Neural cell (in vitro differentiated cells): ENCODE data around the gene C6orf136. TPM values are rescaled to one million over a fixed set of nuclear protein-coding genes. Genes with fewer than 3 reads are reported as not detected.

Experiments used
- H2AFZ ChIP-seq: fragments of 200-600, 300-800 bp; sonication (generic), shearing (Covaris generic); 2 replicates; pipeline ENCODE4 v1.6.0; 2014; ENCODE audit warnings: low read depth, mild to moderate bottlenecking, antibody characterized with exemption, low read length, moderate library complexity
- H3F3A ChIP-seq: fragments of 200-600 bp; shearing (Covaris generic); 2 replicates; pipeline ENCODE4 v1.6.1; 2016; ENCODE audit warnings: mild to moderate bottlenecking, moderate library complexity, mixed read lengths, antibody characterized with exemption, low read length; ENCODE audit not compliant: insufficient read depth, poor library complexity, severe bottlenecking
- H3K27ac ChIP-seq: fragments of 200-600, 300-800 bp; sonication (generic), shearing (Covaris generic); 2 replicates; pipeline ENCODE4 v1.5.1; 2014; ENCODE audit warnings: mild to moderate bottlenecking, low read length, moderate library complexity
- H3K27me3 ChIP-seq: fragments of 300-800, 200-600 bp; sonication (generic), shearing (Covaris generic); 2 replicates; pipeline ENCODE4 v1.6.0; 2014; ENCODE audit warnings: mild to moderate bottlenecking, low read depth, low read length, moderate library complexity; ENCODE audit not compliant: insufficient read depth
- H3K36me3 ChIP-seq: fragments of 300-800, 200-600 bp; sonication (generic), shearing (Covaris generic); 2 replicates; pipeline ENCODE4 v1.5.1; 2014; ENCODE audit warnings: mild to moderate bottlenecking, antibody characterized with exemption, low read length, moderate library complexity; ENCODE audit not compliant: insufficient read depth
- H3K4me2 ChIP-seq: fragments of 300-800, 200-600 bp; sonication (generic), shearing (Covaris generic); 2 replicates; pipeline ENCODE4 v1.6.0; 2014; ENCODE audit warnings: mild to moderate bottlenecking, low read length
- H3K4me3 ChIP-seq: fragments of 300-800, 200-600 bp; sonication (generic), shearing (Covaris generic); 2 replicates; pipeline ENCODE4 v1.5.1; 2014; ENCODE audit warnings: mild to moderate bottlenecking, low read length, moderate library complexity
- H3K79me2 ChIP-seq: fragments of 200-600 bp; shearing (Covaris generic); replicated peaks from 2 replicates; pipeline ENCODE4 v1.6.0; 2014; ENCODE audit warnings: mild to moderate bottlenecking, low read length, moderate library complexity; ENCODE audit not compliant: insufficient read depth
- H3K9ac ChIP-seq: fragments of 300-800, 200-600 bp; sonication (generic), shearing (Covaris generic); 2 replicates; pipeline ENCODE4 v1.6.1; 2016; ENCODE audit warnings: mild to moderate bottlenecking, low read length, mixed read lengths
- H3K9me2 ChIP-seq: fragments of 200-600 bp; shearing (Covaris generic); 2 replicates; pipeline ENCODE4 v1.6.1; 2016; ENCODE audit warnings: mild to moderate bottlenecking, low read length, mixed read lengths; ENCODE audit not compliant: insufficient read depth
- H3K9me3 ChIP-seq: fragments of 200-600, 300-800 bp; sonication (generic), shearing (Covaris generic); 2 replicates; pipeline ENCODE4 v1.6.1; 2016; ENCODE audit warnings: mild to moderate bottlenecking, mixed run types, low read length, moderate library complexity, mixed read lengths
- H4K20me1 ChIP-seq: fragments of 200-600 bp; shearing (Covaris generic); 2 replicates; pipeline ENCODE4 v1.6.1; 2016; ENCODE audit warnings: mild to moderate bottlenecking, mixed run types; ENCODE audit not compliant: insufficient read depth
- CTCF ChIP-seq: fragments of 450-650 bp; IDR thresholded peaks from 2 replicates; pipeline ENCODE4 v1.5.1; 2014; ENCODE audit warnings: antibody characterized with exemption, mild to moderate bottlenecking, moderate library complexity; ENCODE audit not compliant: poor library complexity, severe bottlenecking
- EZH2 ChIP-seq: fragments of 200-600, 300-800 bp; shearing (Covaris generic), sonication (generic); IDR thresholded peaks from 2 replicates; pipeline ENCODE4 v1.6.1; 2014; ENCODE audit warnings: antibody characterized with exemption, low read length, borderline replicate concordance, mild to moderate bottlenecking; ENCODE audit not compliant: insufficient read depth, poor library complexity, severe bottlenecking
- MXI1 ChIP-seq: fragments of 450-650 bp; conservative IDR thresholded peaks from 2 replicates; pipeline ENCODE4 v1.6.1; 2014; ENCODE audit warnings: antibody characterized with exemption, mild to moderate bottlenecking; ENCODE audit not compliant: poor library complexity, severe bottlenecking
- POLR2AphosphoS5 ChIP-seq: IDR thresholded peaks from 2 replicates; pipeline ENCODE4 v1.6.1; 2012
- RAD21 ChIP-seq: fragments of 450-650 bp; conservative IDR thresholded peaks from 2 replicates; pipeline ENCODE4 v1.6.1; 2014; ENCODE audit warnings: antibody characterized with exemption, mild to moderate bottlenecking, moderate library complexity
- SMC3 ChIP-seq: fragments of 450-650 bp; conservative IDR thresholded peaks from 2 replicates; pipeline ENCODE4 v1.6.1; 2014; ENCODE audit warnings: antibody characterized with exemption, mild to moderate bottlenecking, moderate library complexity; ENCODE audit not compliant: poor library complexity
- TAF1 ChIP-seq: IDR thresholded peaks from 2 replicates; pipeline ENCODE4 v1.6.1; 2012; ENCODE audit warnings: low read depth
- polyA plus RNA-seq: library from polyadenylated mRNA; depleted of rRNA; stranded (reverse); fragments of >200 nt; gene quantifications from 2 replicates; pipeline ENCODE4 v1.2.3, GENCODE V29; 2014
- TF ChIP-seq, protein P1 (sequence below): IDR thresholded peaks from 2 replicates; pipeline ENCODE4 v1.6.1; 2012; ENCODE audit warnings: borderline replicate concordance

The C6orf136 gene
- polyA plus RNA-seq, 1 donor from 2014 or later, result 12.4 TPM

DNA sequence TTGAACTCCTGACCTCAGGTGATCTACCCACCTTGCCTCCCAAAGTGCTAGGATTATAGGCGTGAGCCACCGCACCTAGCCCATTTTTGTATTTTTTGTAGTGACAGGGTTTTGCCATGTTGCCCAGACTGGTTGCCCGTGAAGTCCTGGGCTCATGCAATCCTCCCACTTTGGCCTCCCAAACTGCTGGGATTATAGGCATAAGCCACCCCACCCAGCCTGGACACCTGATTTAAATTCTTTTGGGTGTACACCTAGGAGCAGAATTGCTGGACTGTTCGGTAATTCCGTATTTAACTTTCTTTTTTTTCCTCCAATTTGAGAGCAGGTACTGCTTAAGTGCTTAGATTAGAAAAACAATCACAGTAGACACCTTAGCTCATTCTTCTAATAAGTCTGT, 49.5 kb downstream of the C6orf136 start:
- Histone ChIP-seq H3K79me2 (no peaks in the 10 kb centered on the region), H3K9ac (no peak overlapping the region), H3K9me3 (no peaks in the 10 kb centered on the region), H3K9me2 (no peaks in the 10 kb centered on the region), H4K20me1 (no peaks in the 10 kb centered on the region), H3K36me3 (no peaks in the 10 kb centered on the region), H2AFZ (no peak overlapping the region), H3K27ac (no peak overlapping the region), H3K27me3 (no peaks in the 10 kb centered on the region), H3F3A (no peaks in the 10 kb centered on the region), H3K4me3 (no peak overlapping the region), H3K4me2 (no peak overlapping the region)
- TF ChIP-seq POLR2AphosphoS5, result no peak

DNA sequence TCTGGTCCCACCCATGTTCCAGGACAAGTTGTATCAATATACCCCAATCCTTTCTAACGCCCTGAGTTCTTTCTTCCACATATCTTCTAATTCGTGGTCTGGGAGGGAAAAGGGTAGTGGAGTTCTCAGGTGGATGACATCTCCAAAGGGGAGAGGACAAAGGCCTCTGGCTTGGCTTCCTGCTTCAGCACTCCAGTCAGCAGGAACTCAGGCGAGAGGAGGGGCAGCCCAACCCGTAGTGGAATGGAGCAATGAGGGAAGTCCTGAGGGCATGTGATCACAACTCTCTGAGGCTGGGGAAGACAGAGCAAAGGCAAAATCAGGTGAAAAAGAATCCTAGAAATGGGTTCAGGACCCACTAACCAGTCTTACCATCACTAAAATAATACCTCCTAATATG, 53.4 kb downstream of the C6orf136 start:
- Histone ChIP-seq H3K27ac (no peak overlapping the region), H3K9ac (no peak overlapping the region), H3F3A (no peaks in the 10 kb centered on the region), H3K9me3 (no peaks in the 10 kb centered on the region), H3K36me3 (no peaks in the 10 kb centered on the region), H3K9me2 (no peaks in the 10 kb centered on the region), H4K20me1 (no peaks in the 10 kb centered on the region), H3K27me3 (no peaks in the 10 kb centered on the region), H3K4me3 (no peak overlapping the region), H3K4me2 (no peak overlapping the region), H2AFZ (no peak overlapping the region), H3K79me2 (no peaks in the 10 kb centered on the region)
- TF ChIP-seq MXI1, result no peak
- no peak for TF ChIP-seq TAF1
- TF ChIP-seq CTCF, result no peak
- no peak for TF ChIP-seq POLR2AphosphoS5
- no peak for TF ChIP-seq EZH2
- TF ChIP-seq RAD21, result no peak
- TF ChIP-seq, protein P1, sequence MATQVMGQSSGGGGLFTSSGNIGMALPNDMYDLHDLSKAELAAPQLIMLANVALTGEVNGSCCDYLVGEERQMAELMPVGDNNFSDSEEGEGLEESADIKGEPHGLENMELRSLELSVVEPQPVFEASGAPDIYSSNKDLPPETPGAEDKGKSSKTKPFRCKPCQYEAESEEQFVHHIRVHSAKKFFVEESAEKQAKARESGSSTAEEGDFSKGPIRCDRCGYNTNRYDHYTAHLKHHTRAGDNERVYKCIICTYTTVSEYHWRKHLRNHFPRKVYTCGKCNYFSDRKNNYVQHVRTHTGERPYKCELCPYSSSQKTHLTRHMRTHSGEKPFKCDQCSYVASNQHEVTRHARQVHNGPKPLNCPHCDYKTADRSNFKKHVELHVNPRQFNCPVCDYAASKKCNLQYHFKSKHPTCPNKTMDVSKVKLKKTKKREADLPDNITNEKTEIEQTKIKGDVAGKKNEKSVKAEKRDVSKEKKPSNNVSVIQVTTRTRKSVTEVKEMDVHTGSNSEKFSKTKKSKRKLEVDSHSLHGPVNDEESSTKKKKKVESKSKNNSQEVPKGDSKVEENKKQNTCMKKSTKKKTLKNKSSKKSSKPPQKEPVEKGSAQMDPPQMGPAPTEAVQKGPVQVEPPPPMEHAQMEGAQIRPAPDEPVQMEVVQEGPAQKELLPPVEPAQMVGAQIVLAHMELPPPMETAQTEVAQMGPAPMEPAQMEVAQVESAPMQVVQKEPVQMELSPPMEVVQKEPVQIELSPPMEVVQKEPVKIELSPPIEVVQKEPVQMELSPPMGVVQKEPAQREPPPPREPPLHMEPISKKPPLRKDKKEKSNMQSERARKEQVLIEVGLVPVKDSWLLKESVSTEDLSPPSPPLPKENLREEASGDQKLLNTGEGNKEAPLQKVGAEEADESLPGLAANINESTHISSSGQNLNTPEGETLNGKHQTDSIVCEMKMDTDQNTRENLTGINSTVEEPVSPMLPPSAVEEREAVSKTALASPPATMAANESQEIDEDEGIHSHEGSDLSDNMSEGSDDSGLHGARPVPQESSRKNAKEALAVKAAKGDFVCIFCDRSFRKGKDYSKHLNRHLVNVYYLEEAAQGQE, result no peak
- TF ChIP-seq SMC3, result no peak

Other genes with a start within 250 kb of the C6orf136 start
- gene HLA-E, start 157.6 kb upstream of the C6orf136 start, polyA plus RNA-seq, result 0.14 and 0.51 TPM in 2 replicates
- 32.1 and 38.9 TPM in 2 replicates for gene GNL1, start 90.6 kb upstream of the C6orf136 start, polyA plus RNA-seq
- 11.7 and 13.0 TPM in 2 replicates for gene PRR3, start 89.8 kb upstream of the C6orf136 start, polyA plus RNA-seq
- gene ABCF1, start 75.7 kb upstream of the C6orf136 start, polyA plus RNA-seq, result 17.6 and 19.5 TPM in 2 replicates
- gene PPP1R10, start 29.9 kb upstream of the C6orf136 start, polyA plus RNA-seq, result 13.7 and 18.8 TPM in 2 replicates
- gene MRPS18B, start 29.3 kb upstream of the C6orf136 start, polyA plus RNA-seq, result 77.7 and 106 TPM in 2 replicates
- 54.9 and 70.4 TPM in 2 replicates for gene ATAT1, start 20.3 kb upstream of the C6orf136 start, polyA plus RNA-seq
- 29.1 and 31.9 TPM in 2 replicates for gene DHX16, start 25.9 kb downstream of the C6orf136 start, polyA plus RNA-seq
- 50.6 and 55.1 TPM in 2 replicates for gene PPP1R18, start 39.5 kb downstream of the C6orf136 start, polyA plus RNA-seq
- gene NRM, start 43.9 kb downstream of the C6orf136 start, polyA plus RNA-seq, result 7.1 and 7.5 TPM in 2 replicates
- 4.3 and 8.1 TPM in 2 replicates for gene MDC1, start 70.1 kb downstream of the C6orf136 start, polyA plus RNA-seq
- 711 and 792 TPM in 2 replicates for gene TUBB, start 73.2 kb downstream of the C6orf136 start, polyA plus RNA-seq
- 72.7 and 84.7 TPM in 2 replicates for gene FLOT1, start 95.6 kb downstream of the C6orf136 start, polyA plus RNA-seq
- gene IER3, start 97.4 kb downstream of the C6orf136 start, polyA plus RNA-seq, result 1.3 and 3.0 TPM in 2 replicates
- 196 and 250 TPM in 2 replicates for gene DDR1, start 237.4 kb downstream of the C6orf136 start, polyA plus RNA-seq